Activated CD8-positive, alpha-beta T cell treated with anti-CD3 and anti-CD28 coated beads, Interleukin-2, amount 10 ng/mL, durations not matched to agents 7 days and 5 days (primary cell): ENCODE results near the gene ERP44. TPM values are rescaled to one million over a fixed set of nuclear protein-coding genes. Genes with fewer than 3 reads are reported as not detected.

Experiments
- ATAC-seq: fragments of 150-1000 bp; cut with Tn5 transposase; one replicate; pipeline ENCODE4 v1.10.0; 2021; ENCODE audit warnings: moderate library complexity
- CTCF ChIA-PET: fragments of 350-600 bp; sonication (Branson Sonifier 250); formaldehyde crosslinking; loops from one replicate; lab custom pipeline; 2021; ENCODE audit warnings: antibody characterized with exemption; lab: Charles Lee
- POLR2A ChIA-PET: fragments of 350-600 bp; sonication (Branson Sonifier 250); formaldehyde crosslinking; loops from one replicate; lab custom pipeline; 2021; ENCODE audit warnings: antibody characterized with exemption; lab: Charles Lee
- DNase-seq: peaks from one replicate; pipeline ENCODE4 v3.0.0-alpha.2; 2020
- H3K27ac Mint-ChIP-seq: one replicate; pipeline ENCODE4 v1.8.0; 2021; ENCODE audit warnings: mild to moderate bottlenecking, mixed read lengths
- H3K27me3 Mint-ChIP-seq: one replicate; pipeline ENCODE4 v1.8.0; 2021; ENCODE audit warnings: low read depth, mixed read lengths
- H3K36me3 Mint-ChIP-seq: one replicate; pipeline ENCODE4 v1.8.0; 2021; ENCODE audit warnings: low read depth, mixed read lengths
- H3K4me1 Mint-ChIP-seq: one replicate; pipeline ENCODE4 v1.8.0; 2021; ENCODE audit warnings: low read depth, mixed read lengths
- H3K4me3 Mint-ChIP-seq: one replicate; pipeline ENCODE4 v1.8.0; 2021; ENCODE audit warnings: mild to moderate bottlenecking, mixed read lengths
- H3K9me3 Mint-ChIP-seq: one replicate; pipeline ENCODE4 v1.8.0; 2022; ENCODE audit warnings: mixed read lengths; ENCODE audit not compliant: insufficient read depth
- total RNA-seq, 2 experiments: library from RNA; stranded (reverse); gene quantifications; one replicate each; pipeline ENCODE4 v1.2.3, GENCODE V29; 2021

Gene ERP44
- total RNA-seq, 2 experiments from 2014 or later = 15.7 to 15.8 TPM

DNA sequence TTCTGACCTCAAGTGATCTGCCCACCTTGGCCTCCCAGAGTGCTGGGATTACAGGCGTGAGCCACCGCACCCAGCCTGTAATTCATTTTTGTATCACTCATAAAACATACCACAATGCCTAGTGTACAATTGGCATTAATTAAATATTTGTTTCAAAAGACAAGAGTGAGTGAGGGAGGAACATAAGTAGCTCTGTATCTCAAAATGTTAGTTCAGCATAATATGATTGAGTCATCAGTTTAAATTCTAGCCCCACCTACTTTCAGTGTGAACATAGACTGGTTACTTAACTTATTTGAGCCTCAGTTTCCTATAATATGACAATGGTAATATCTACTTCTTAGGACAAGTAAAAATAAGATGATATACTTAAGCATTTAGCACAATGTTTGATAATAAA lies 27.1 kb upstream of the ERP44 start:
- no peak for ATAC-seq
- Mint-ChIP-seq H3K36me3 (peaks cover 5% of the 10 kb centered on the region), H3K9me3 (no peaks in the 10 kb centered on the region)

DNA sequence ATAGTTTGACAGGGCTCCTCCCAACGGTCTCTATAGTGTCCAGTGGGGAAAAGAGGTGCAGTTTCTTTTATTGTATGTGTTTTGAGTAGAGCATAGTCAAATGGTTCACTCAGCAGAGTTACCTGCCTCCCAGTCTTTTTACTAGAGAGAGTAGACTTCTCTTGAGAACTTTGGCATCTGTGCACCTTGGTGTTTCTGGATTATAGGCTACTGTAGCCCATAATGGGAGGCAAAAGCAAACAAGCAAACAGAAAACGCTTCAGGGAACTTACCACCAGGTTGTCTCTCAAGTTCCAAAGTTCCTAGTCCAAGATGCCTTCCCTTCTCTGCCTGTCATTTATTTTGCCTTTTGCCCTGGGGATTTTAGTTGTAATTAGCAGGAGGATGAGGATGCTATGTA lies 26.4 kb upstream of the ERP44 start:
- no peak for ATAC-seq

More for the DNA sequence above, 27.1 kb upstream of the ERP44 start:
- CTCF ChIA-PET = no interaction called here
- DNase-seq = no peak
- Mint-ChIP-seq H3K4me3 (no peak overlapping the region), H3K27me3 (no peaks in the 10 kb centered on the region), H3K4me1 (no peaks in the 10 kb centered on the region), H3K27ac (no peak overlapping the region)
- POLR2A ChIA-PET = no interaction called here

DNA sequence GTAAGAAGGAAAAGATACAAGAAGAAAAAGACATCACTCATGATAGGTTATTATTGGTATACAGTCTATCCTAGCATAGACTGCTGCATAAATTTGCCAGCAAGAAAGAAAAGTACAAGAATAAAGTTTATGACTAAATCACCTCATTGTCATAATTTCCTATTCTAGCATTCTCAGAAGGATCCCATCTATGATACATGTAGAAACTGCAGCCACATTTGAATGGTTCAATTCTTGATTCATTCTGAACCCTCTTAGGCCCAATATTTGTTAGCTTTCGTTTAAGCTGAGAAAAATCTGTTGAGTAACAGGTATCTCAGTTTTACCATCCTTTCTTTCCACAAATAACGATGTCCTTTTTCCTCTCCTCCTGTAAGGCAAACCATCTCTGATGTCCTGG lies 21.5 kb upstream of the ERP44 start:
- POLR2A ChIA-PET = no interaction called here
- Mint-ChIP-seq H3K9me3 (no peaks in the 10 kb centered on the region), H3K36me3 (peaks cover 11% of the 10 kb centered on the region), H3K27ac (no peak overlapping the region), H3K4me3 (no peak overlapping the region), H3K4me1 (no peaks in the 10 kb centered on the region), H3K27me3 (no peaks in the 10 kb centered on the region)
- no peak for DNase-seq
- CTCF ChIA-PET = interaction anchor here (1.0 kb wide), 1 partner anchor 10 kb away, joined by 3 read pairs; no protein-coding TSS in a partner anchor
- ATAC-seq = no peak

More for the DNA sequence above, 26.4 kb upstream of the ERP44 start:
- H3K36me3 Mint-ChIP-seq = peaks cover 10% of the 10 kb centered on the region
- no peak overlapping the region for H3K4me3 Mint-ChIP-seq
- H3K27me3 Mint-ChIP-seq = no peaks in the 10 kb centered on the region
- no peak overlapping the region for H3K27ac Mint-ChIP-seq
- no peaks in the 10 kb centered on the region for H3K9me3 Mint-ChIP-seq
- ChIA-PET POLR2A (no interaction called here), CTCF (no interaction called here)
- no peak for DNase-seq
- H3K4me1 Mint-ChIP-seq = no peaks in the 10 kb centered on the region

DNA sequence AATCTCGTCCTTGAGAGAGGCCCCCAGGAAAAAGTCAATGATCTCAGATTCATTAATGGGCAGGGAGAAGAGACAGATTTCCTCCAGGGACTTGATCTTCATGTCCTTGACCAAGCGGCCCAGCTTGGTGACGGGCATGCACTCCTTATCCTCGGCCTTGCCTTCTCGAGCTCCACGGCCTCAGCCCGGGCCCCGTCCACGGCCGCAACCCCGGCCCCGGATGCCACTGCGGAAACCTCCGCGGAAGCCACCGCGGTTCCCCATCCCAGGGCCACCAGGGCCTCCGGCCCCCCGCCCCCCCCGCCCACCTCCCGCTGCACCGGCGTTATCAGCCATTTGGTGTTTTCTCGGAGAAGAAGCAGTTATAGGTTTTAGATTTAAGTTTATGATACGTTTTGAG lies 18.5 kb upstream of the ERP44 start:
- DNase-seq (no peak), ATAC-seq (no peak)
- CTCF ChIA-PET = no interaction called here
- Mint-ChIP-seq H3K4me1 (peaks cover 2% of the 10 kb centered on the region), H3K27ac (no peak overlapping the region), H3K27me3 (no peaks in the 10 kb centered on the region), H3K4me3 (no peak overlapping the region), H3K9me3 (no peaks in the 10 kb centered on the region), H3K36me3 (peaks cover 18% of the 10 kb centered on the region)
- POLR2A ChIA-PET = no interaction called here

DNA sequence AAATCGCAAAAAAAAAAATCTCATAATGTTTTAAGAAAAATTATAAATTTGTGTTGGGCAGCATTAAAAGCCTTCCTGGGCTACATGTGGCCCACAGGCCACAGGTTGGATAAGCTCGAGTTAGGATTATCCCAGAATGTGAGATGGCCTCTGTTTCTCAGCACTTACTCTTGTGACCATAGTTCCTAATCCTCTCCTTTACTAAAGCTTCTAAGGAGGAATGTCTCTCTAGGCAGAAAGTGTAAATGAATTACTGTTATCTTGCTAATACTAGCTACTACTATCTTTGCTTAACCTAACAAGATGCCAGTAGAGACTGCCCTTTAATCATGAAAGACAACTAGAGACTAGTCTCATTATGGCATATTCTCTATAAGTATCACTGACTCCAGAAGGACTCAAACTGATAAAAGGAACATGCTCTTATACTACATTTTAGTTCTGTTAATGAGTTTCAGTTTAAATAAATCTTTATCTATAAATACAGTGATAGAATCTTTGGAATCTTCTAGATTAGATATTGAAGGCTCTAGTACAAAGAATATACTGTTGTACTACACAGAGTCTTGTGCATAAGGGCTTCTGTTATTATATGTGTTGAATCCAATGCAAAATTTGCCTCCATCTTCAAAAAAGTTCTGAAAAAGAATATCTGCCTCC lies 14.0 kb upstream of the ERP44 start:
- Mint-ChIP-seq H3K4me1 (peaks cover 2% of the 10 kb centered on the region), H3K4me3 (no peak overlapping the region), H3K27me3 (no peaks in the 10 kb centered on the region), H3K27ac (no peak overlapping the region), H3K9me3 (no peaks in the 10 kb centered on the region), H3K36me3 (peaks cover 13% of the 10 kb centered on the region)
- ATAC-seq = no peak
- ChIA-PET POLR2A (no interaction called here), CTCF (no interaction called here)
- DNase-seq = no peak

DNA sequence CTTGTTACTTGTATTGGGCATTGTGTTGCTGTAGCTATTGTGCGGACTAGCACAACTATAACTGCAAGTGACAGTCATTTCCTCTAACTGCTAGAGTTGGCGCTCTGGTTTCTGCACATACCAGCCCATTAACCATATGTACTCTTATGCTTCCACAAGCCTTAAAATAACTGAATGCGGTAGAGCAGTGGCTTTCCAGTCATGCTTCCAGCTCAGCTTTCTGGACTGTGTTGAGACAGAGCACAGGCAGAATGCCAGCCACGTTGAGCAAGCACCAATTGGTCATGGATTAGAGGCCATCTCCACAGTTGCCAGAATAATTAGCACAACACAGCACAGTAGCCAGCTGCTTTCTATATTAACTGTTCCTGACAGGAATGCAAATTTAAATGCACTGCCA lies 12.4 kb upstream of the ERP44 start:
- no peak overlapping the region for H3K27ac Mint-ChIP-seq

DNA sequence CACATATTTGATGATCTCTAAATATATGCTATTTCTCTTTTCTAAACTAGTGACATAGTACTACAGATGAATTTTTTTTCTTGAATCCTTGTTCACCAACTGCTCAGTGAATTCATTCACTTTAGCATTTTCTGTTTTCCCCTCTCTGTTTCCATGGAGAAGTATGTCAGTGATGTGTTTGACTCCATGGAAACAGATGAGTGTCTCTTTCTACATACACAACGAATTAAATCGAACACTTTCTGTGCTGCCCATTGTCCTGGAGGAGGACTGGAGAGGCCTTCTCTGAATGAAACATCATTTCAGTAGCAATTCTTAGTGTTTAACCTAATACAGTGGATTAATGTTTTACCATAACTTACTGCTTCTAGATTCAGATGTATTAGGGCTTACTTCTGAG lies 9.8 kb upstream of the ERP44 start:
- no peaks in the 10 kb centered on the region for H3K4me1 Mint-ChIP-seq
- H3K36me3 Mint-ChIP-seq = peaks cover 14% of the 10 kb centered on the region
- H3K27me3 Mint-ChIP-seq = no peaks in the 10 kb centered on the region
- ChIA-PET CTCF (no interaction called here), POLR2A (no interaction called here)
- H3K4me3 Mint-ChIP-seq = no peak overlapping the region
- no peak for DNase-seq
- ATAC-seq = no peak
- H3K9me3 Mint-ChIP-seq = no peaks in the 10 kb centered on the region
- H3K27ac Mint-ChIP-seq = no peak overlapping the region

More for the DNA sequence above, 12.4 kb upstream of the ERP44 start:
- peaks cover 13% of the 10 kb centered on the region for H3K36me3 Mint-ChIP-seq
- peaks cover 2% of the 10 kb centered on the region for H3K4me1 Mint-ChIP-seq
- no peak overlapping the region for H3K4me3 Mint-ChIP-seq
- no peaks in the 10 kb centered on the region for H3K27me3 Mint-ChIP-seq
- ATAC-seq (no peak), DNase-seq (no peak)
- no peaks in the 10 kb centered on the region for H3K9me3 Mint-ChIP-seq
- ChIA-PET CTCF (interaction anchor here (2.8 kb wide), 1 partner anchor 10 kb away, joined by 8 read pairs; no protein-coding TSS in a partner anchor), POLR2A (no interaction called here)

DNA sequence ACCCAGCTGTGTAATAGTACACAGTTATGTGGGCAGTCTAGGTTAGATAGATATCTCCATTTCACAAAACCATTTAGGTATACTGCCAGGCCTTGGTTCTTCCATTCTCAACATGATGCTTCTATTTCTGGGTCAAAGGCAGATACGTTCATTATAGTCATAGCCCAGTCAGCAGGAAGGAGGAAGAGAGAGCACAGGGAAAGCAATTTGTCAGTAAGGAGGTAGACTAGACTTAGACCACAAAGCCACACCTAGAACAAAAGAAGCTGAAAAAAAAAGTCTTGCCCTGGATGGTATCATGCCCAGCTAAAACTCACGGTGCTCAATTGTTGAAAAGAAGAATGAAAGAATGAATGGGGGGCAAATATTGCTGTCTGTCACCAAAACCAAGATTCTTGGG lies 7.8 kb upstream of the ERP44 start:
- no peak for ATAC-seq
- Mint-ChIP-seq H3K27me3 (no peaks in the 10 kb centered on the region), H3K9me3 (no peaks in the 10 kb centered on the region), H3K36me3 (peaks cover 12% of the 10 kb centered on the region), H3K27ac (no peak overlapping the region), H3K4me3 (no peak overlapping the region), H3K4me1 (no peaks in the 10 kb centered on the region)
- POLR2A ChIA-PET = no interaction called here
- CTCF ChIA-PET = interaction anchor here (0.9 kb wide), 1 partner anchor 8 kb away, joined by 3 read pairs; no protein-coding TSS in a partner anchor
- no peak for DNase-seq

DNA sequence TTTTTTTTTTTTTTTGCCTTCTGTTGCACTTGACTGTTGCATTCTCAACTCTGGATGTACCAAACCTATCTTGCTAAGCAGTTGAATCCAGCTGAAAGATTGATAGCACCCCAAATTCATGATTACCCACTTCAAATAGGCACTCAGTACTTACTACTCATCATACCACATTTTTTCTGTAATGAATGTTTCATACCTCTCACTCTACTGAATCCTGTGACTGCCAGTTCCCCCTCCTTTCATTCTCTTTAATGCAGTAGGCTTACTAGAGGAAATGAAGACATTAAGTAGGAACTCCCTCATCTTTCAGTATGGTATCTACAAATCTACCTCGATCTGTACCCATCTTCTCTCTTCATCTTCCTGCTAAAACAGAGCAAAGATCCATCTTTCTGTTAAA lies 7.1 kb upstream of the ERP44 start:
- CTCF ChIA-PET = no interaction called here
- no peak for ATAC-seq
- Mint-ChIP-seq H3K36me3 (peaks cover 14% of the 10 kb centered on the region), H3K4me1 (no peaks in the 10 kb centered on the region), H3K9me3 (no peaks in the 10 kb centered on the region), H3K27ac (no peak overlapping the region), H3K4me3 (no peak overlapping the region), H3K27me3 (no peaks in the 10 kb centered on the region)
- POLR2A ChIA-PET = no interaction called here
- no peak for DNase-seq

DNA sequence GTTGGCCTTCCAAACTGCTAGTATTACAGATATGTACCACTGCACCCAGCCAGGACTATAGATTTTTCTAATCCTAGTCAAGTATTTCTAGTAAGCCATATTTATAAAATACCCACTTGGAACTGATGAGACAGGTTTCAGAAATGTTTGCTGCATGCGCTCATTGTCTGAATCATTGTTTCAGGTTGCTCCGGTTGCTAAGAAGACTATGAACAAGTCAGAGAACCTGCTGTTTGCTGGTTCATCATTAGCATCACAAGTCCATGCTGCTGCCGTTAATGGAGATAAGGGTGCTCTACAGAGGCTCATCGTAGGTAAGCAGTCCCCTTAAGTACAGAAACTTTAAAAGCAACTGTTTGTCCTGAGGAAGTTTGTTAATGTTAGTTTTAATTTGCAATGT lies 5.5 kb upstream of the ERP44 start:
- H3K9me3 Mint-ChIP-seq = no peaks in the 10 kb centered on the region
- ChIA-PET POLR2A (no interaction called here), CTCF (no interaction called here)
- DNase-seq = no peak
- H3K4me3 Mint-ChIP-seq = no peak overlapping the region
- H3K27ac Mint-ChIP-seq = no peak overlapping the region
- H3K36me3 Mint-ChIP-seq = peaks cover 14% of the 10 kb centered on the region
- H3K4me1 Mint-ChIP-seq = peaks cover 6% of the 10 kb centered on the region
- no peak for ATAC-seq
- H3K27me3 Mint-ChIP-seq = no peaks in the 10 kb centered on the region

DNA sequence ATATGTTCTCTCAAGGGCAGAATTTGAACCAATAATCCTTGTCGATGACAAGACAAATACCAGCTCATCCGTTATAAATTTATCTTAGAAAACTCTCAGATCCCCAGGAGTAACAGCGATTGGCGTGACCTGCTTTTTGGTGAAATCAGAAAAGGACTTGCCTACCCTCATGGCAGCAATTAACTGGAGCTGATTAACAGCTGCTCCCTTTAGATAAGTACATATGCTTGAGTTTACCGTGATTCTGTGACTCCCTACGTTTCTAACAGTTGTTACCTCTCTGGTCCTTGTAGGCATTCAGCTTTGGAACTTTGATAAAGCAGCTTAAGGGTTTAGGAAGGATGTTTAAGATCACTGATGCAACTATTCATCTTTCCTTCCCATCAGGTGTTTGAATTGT lies 2.8 kb upstream of the ERP44 start:
- CTCF ChIA-PET = interaction anchor here (0.8 to 2.0 kb wide), 3 partner anchors 9 to 118 kb away, joined by 3 to 8 read pairs (median 3); no protein-coding TSS in a partner anchor
- H3K9me3 Mint-ChIP-seq = no peaks in the 10 kb centered on the region
- H3K27ac Mint-ChIP-seq = no peak overlapping the region
- POLR2A ChIA-PET = no interaction called here
- H3K27me3 Mint-ChIP-seq = no peaks in the 10 kb centered on the region
- ATAC-seq (no peak), DNase-seq (no peak)
- H3K4me3 Mint-ChIP-seq = no peak overlapping the region
- H3K4me1 Mint-ChIP-seq = peaks cover 18% of the 10 kb centered on the region
- H3K36me3 Mint-ChIP-seq = peaks cover 12% of the 10 kb centered on the region

DNA sequence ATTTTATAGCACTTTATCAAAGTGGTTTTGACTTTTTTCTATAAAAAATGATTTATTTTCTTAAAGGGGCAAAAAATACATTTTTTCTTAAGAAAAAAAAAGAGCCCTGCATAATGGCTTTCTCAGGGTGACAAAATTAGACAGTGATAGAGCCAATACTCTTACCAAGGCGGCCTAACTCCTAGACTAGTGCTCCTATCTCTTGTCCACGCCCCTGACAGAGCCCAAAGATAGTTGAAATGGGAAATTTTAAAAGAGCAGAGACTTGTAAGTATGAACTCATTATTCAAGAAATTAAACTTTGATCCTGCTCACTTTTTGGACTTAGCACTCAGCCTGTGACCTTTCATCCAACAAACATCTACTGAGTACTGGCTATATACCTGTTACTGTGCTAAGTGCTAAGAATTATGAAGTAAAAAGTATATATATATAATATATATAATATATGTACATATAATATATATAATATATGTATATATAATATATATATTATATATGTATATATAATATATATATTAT lies 1.4 kb upstream of the ERP44 start:
- no peak overlapping the region for H3K27ac Mint-ChIP-seq
- ChIA-PET POLR2A (interaction anchor here (1.1 kb wide), 1 partner anchor 110 kb away, joined by 3 read pairs; no protein-coding TSS in a partner anchor), CTCF (no interaction called here)

More for the DNA sequence above, 1.4 kb upstream of the ERP44 start:
- no peaks in the 10 kb centered on the region for H3K9me3 Mint-ChIP-seq
- no peak for DNase-seq
- H3K4me1 Mint-ChIP-seq = peaks cover 28% of the 10 kb centered on the region
- H3K36me3 Mint-ChIP-seq = peaks cover 12% of the 10 kb centered on the region
- no peaks in the 10 kb centered on the region for H3K27me3 Mint-ChIP-seq
- no peak for ATAC-seq
- H3K4me3 Mint-ChIP-seq = peak overlapping the region; percentile 91
